Kasumi-1 (cell line): Measurements from ENCODE around the gene PRAMEF7.
"Not testable (repeated sequence)": the region's sequence is repeated elsewhere in the genome, so short reads cannot be mapped to it uniquely, and the experiment has no call there.

Experiments used
- DNase-seq, 2 experiments: peaks; one replicate each; lab custom pipeline; 2025; lab: John Stamatoyannopoulos, UW

The PRAMEF7 gene

GRCh38 chr1:12916310-12916709 is at the start of gene PRAMEF7:
Gene PRAMEF7 (plus strand): TSS chr1:12916610. CDS start chr1:12917693, 1,083 bp downstream.
- DNase-seq: not testable (repeated sequence)

DNA sequence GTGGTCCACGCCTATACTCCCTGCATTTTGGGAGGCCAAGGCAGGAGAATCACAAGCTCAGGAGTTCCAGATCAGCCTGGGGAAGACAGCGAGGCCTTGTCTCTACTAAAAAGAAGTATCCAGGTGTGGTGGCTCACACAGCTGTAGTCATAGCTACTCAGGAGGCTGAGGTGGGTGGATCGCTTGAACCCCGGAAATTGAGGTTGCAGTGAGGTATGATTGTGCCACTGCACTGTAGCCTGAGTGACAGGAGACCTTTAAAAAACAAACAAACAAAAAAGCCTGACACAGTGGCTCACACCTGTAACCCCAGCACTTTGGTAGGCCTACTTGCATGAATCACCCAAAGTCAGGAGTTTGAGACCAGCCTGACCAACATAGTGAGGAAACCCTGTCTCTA is 38.0 kb upstream of the PRAMEF7 start:
- DNase-seq: not testable (repeated sequence)

DNA sequence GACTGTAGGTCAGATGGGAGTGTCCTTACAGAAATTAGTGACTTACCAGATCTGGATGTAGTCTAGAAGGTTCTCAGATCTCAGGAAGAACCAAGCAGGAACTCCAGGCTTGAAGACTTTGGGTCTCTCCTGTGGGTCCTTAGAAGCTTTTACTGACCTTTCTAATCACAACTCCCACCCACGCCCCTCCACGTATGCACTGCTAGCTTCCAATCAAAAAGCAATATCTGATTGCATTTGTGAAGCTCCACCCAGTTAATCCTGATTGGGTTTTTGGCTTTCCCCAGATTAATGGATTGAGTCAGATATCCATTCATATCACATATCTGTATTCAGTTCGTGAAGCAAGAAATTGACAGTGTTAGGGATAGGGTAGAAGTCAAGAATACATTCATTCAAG is 30.3 kb upstream of the PRAMEF7 start, which contains the start of gene PRAMEF4:
PRAMEF4 (minus strand) TSS at position 101 of the 400 bp plus-strand sequence. CDS start 2,807 bp downstream, outside the sequence.
- DNase-seq: not testable (repeated sequence)

- DNase-seq: not testable (repeated sequence)
Measured at GRCh38 chr1:12898170-12898569, 18.2 kb upstream of the PRAMEF7 start, which contains the start of gene PRAMEF10. Gene PRAMEF10 (minus strand): TSS chr1:12898270. CDS start chr1:12895847, 2,423 bp downstream.

- not testable (repeated sequence) for DNase-seq
Measured at GRCh38 chr1:12899186-12899585, 17.2 kb upstream of the PRAMEF7 start.

DNA sequence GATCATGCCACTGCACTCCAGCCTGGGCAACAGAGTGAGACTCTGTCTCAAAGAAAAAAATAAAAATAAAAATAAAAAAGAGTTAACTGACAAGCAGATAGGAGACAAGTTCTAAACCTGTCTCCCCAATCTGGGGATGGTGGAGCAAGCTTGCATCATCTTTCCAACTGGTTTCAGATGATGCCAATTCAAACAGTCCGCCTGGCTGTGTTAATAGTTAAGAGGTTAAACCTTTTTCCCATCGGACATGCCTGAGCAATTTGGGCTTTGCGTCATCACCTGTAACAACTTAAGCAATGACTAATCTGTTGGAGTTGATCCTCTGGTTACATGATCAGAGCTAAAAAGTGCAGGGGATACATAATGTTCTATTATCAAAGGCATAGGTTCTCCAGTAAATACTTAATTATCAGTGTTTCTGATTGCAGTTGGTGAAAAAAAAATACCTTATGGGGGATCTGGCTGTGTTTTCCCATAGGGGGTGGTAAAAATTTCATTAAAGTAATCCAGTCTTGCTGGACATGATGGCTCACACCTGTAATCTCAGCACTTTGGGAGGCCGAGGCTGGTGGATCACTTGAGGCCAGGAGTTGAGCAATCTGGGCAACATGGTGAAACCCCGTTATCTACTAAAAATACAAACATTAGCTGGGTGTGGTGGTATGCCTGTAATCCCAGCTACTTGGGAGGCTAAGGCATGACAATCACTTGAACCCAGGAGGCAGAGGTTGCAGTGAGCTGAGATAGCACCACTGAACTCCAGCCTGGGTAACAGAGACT is 12.4 kb upstream of the PRAMEF7 start:
- not testable (repeated sequence) for DNase-seq

- DNase-seq: peak in 1 of 2 experiments; percentile 1
Measured at GRCh38 chr1:12921749-12922148, 5.3 kb downstream of the PRAMEF7 start.

- DNase-seq: not testable (repeated sequence)
Measured at GRCh38 chr1:12924368-12924767, 8.0 kb downstream of the PRAMEF7 start.

DNA sequence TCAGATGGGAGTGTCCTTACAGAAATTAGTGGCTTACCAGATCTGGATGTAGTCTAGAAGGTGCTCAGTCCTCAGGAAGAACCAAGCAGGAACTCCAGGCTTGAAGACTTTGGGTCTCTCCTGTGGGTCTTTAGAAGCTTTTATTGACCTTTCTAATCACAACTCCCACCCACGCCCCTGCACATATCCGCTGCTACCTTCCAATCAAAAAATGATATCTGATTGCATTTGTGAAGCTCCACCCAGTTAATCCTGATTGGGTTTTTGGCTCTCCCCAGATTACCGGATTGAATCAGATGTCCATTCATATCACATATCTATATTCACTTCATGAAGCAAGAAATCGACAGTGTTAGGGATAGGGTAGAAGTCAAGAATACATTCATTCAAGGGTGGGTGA is 31.1 kb downstream of the PRAMEF7 start, which contains the start of gene PRAMEF6:
PRAMEF6 (minus strand) TSS at position 101 of the 400 bp plus-strand sequence. CDS start 5,062 bp downstream, outside the sequence.
- not testable (repeated sequence) for DNase-seq
